GM21576 (cell line): Measurements from ENCODE around the gene THBS3.
"Not testable (repeated sequence)": the region's sequence is repeated elsewhere in the genome, so short reads cannot be mapped to it uniquely, and the experiment has no call there.

Experiments
- ATAC-seq: cut with Tn5 transposase; IDR thresholded peaks from one replicate; pipeline ENCODE4 v1.9.1; 2021; ENCODE audit warnings: mild to moderate bottlenecking, moderate library complexity; ENCODE audit not compliant: unreplicated experiment

Gene THBS3

DNA sequence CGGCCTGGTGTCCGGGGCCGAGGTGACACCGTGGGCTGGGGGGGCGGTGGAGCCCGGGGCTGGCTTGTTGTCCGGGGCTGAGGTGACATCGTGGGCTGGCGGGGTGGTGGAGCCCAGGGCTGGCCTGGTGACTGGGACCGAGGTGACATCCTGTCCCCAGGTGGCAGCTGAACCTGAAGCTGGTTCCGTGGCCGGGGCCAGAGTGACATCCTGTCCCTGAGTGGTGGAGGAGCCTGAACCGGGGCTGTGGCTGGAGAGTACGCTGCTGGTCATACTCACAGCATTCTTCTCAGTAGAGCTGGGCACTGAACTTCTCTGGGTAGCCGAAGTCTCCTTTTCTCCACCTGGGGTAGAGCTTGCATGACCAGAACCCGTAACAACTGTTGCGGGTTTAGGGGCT lies 15.8 kb downstream of the THBS3 start:
- no peak for ATAC-seq

DNA sequence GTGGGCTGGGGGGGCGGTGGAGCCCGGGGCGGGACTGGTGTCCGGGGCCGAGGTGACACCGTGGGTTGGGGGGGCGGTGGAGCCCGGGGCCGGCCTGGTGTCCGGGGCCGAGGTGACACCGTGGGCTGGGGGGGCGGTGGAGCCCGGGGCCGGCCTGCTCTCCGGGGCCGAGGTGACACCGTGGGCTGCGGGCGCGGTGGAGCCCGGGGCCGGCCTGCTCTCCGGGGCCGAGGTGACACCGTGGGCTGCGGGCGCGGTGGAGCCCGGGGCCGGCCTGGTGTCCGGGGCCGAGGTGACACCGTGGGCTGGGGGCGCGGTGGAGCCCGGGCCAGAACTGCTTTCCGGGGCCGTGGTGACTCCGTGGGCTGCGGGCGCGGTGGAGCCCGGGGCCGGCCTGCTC lies 17.8 kb downstream of the THBS3 start:
- not testable (repeated sequence) for ATAC-seq

DNA sequence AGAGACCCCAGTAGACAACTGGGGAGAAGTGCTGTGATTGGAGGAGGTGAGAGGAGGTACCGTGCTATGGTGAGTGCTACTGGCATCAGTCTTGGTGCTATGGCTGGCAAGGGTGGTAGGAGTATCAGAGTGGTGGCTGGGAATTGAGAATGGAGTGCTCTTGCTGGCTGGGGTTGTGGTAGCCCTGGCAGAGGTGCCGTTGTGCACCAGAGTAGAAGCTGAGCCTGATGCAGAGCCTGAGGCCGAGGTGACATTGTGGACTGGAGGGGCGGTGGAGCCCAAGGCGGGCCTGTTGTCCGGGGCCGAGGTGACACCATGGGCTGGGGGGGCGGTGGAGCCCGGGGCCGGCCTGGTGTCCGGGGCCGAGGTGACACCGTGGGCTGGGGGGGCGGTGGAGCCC lies 19.4 kb downstream of the THBS3 start:
- ATAC-seq: no peak

DNA sequence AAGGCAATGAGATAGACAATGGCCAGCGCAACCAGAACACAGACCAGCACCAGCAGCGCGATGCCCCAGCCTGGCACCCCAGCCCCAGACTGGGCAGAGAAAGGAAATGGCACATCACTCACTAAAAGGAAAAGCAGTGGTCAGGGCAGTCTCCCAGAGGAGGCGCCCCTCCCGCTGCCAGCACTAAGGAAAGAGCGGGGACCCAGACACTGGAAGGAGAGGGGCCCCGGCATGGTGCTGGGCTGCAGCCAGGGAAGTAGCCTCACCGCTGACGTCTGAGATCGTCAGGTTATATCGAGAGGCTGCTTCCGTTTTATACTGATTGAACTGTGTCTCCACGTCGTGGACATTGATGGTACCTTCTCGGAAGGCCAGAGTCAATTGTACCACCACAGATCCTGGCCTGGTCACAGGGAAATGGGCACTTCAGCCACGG lies 20.2 kb downstream of the THBS3 start:
- ATAC-seq: no peak

DNA sequence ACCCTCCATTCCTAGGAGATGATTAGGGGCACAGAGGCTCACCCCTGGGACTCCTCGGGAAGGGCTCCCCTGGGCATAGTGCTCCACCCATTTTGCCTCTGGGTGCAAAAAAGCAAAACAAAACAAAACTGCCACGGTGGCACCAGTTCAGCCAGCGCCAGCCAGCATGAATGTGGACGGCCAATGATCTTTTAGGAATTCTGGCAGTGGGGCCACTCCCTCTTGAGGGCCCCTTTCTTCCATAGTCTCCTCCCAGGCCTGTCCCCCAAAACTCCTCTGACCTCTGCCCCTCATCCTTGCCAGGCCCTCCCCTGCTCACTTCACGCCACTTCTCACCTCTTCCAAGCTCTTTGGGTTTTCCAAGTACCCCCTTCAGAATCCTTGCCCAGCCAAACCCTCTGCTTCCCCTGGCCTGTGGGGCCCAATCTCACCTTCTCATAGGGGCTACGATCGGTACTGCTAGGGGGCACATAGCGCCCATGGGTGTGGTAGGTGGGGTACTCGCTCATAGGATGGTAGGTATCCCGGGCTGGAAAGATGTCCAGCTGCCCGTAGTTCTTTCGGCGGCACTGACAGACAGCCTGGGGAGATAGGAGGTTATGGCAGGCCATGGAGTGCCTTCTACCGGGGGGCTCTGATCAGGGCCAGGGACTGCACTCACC lies 20.8 kb downstream of the THBS3 start:
- ATAC-seq: no peak

DNA sequence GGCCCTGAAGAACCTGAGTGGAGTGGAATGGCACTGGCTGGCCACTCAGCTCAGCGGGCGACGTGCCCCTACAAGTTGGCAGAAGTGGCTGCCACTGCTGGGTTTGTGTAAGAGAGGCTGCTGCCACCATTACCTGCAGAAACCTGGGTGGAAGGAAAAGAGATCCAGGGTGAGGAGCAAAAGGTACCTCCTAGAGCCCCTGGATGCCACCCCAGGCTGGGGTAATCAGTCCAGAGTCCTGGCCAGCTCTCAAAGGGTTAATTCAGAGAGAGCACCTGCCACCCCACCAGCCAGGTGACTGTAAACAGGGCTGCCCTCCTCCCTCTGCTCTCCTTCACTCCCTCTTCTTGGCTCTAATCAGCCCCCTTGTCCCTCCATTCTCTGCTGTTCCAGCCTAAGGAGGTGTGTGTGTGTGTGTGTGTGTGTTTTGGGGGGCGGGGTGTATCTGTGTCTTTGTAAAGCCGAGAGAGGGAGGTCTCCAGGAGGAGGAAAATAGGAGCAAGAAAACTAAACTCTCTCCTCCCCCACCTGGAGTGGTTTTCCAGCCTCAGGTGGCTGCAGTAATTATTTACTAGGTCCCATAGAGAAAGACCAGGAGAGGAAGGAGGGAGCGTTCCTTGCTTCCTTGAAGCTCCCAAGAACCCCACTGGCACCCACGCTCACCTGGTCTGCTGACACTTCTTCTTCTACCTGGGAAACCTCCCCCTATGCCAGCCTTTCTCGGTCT lies 21.5 kb downstream of the THBS3 start:
- no peak for ATAC-seq

DNA sequence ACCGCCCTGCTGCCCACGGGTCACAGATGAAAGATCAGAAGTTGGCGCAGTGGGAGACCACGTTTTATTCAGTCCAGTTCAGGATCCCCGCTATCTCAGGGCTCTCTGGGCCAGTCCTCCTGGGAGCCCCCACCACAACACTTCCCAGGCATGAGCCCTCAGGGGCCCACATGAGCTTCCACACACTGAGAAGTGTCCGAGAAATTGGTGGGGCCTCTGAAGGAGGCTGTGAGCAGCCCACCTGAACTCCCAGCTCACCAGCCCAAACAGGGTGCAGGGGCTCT lies 22.0 kb downstream of the THBS3 start:
- no peak for ATAC-seq

DNA sequence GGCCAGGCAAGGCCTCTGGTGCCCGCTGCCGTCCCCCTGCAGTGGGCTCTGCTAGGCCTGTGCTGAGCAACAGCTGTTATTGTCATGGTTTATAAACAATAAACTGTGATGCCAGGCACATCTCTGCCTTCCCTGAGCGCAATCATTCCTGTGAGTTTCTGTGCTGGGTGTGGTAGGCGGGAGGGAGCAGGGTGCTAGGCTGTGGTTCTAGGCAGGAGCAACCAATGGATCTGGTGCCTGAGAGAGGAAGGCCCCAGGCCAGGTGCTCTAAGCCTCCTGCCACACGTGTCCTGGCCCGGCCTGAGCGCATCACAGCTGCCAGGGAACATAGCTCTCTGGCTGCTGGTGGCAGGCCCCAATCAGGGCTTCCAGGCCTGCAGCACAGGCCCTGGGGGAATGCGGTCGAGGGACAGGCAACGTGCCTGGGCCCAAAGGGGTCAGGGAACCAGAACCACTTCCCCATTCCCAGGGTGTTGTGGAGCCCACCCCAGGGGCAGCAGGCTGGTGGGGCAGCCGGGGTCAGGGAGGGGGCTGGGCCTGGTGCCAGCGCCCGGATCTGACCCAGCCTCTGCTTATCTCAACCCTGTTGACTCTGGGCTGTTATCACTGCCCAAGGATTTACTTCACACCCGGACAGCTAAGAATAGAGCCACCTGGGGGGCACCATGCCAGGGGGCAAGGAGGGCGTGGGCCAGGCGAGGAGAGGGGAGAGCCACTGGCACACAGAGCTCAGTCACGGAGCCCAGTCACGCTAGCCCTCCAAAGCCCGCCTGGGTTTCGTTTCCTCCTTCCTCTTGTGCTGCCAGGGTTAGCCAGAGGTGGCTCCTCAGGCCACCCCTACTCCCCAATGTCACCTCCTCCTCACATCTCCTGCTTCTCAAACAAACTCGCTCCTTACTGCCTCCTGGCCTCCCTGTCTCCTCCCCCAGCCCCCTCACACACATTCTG lies 22.6 kb downstream of the THBS3 start:
- ATAC-seq: peak; percentile 89

DNA sequence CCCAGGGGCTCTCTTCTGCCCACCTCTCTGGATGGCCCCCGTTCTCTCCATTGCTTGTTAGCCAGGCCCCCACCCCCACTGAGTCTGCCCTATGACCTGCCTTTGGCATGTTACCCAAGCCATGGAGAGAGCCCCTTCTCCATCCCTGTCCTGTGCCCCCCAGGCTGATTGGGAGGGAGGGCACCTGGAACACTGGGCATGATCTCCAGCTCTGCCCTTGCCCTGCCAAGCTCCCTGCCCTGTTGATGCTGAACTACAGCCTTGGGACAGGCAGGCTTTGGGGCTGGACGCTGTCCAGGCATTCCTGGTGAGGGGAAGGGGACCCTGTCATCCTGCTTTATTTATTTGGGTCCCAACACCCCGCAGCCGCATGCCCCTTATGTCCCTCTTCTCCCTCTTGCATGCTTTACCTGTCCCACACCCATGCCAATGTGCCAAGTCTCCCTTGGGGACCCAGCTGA lies 23.3 kb downstream of the THBS3 start:
- ATAC-seq: no peak

DNA sequence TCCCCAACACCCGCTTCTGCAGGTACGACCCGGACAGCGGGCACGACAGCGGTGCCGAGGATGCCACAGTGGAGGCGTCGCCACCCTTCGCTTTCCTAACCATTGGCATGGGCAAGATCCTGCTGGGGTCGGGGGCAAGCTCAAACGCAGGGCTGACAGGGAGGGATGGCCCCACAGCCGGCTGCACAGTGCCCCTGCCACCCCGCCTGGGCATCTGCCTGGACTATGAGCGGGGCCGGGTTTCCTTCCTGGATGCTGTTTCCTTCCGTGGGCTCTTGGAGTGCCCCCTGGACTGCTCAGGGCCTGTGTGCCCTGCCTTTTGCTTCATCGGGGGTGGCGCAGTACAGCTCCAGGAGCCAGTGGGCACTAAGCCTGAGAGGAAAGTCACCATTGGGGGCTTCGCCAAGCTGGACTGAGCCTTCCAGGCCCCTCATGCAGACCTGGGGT lies 23.9 kb downstream of the THBS3 start:
- ATAC-seq: no peak

DNA sequence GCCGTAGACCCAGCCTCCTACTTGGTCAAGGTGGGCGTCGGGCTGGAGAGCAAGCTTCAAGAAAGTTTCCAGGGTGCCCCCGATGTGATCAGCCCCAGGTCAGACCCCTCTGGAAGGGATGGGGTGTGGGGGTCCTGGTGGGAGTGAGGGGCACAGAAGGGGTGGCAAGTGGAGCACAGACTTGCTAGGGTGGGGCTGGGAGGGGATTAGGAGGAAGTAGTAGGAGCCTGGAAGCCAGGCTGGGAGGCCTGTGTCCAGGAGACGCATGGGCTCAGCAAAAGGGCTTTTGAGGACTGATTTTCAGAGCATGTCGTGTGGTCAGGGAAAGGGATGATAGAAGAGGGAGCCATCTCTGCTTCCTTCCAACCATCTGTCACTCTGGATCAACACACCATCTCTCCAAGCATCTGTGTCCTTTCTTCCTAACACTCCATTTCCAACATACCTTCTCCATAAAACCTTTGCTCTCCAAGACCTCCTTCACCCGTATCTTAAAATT lies 25.6 kb downstream of the THBS3 start:
- ATAC-seq: no peak

DNA sequence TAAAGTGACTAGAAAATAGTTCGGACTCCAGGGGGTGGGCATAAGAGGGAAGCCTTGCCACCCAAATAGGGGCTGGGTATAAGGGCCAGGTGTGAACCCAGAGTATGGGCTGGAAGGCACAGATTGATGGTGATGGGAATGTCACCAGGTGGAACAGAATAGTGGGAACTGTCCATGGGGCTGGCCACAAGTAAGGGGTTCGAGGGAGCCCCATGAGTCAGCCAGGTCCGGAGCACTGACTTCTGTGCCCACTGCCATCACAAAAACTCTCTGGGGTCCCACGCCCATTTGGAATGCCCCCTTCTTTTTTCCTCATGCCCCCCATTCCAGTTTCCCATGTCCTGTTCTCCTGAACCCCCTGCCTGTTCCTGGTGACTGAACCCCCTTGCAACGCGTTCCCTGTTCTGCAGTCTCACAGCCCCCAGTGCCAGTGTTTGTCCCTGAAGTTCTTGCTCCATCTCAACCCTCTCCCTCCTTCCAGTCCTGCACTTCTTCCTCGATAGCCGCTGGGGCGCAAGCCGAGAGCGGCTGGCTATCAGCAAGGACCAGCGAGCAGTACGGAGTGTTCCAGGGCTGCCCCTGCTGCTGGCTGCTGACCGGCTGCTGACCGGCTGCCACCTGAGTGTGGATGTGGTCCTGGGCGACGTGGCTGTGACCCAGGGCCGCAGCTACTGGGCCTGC lies 26.2 kb downstream of the THBS3 start:
- ATAC-seq: no peak

DNA sequence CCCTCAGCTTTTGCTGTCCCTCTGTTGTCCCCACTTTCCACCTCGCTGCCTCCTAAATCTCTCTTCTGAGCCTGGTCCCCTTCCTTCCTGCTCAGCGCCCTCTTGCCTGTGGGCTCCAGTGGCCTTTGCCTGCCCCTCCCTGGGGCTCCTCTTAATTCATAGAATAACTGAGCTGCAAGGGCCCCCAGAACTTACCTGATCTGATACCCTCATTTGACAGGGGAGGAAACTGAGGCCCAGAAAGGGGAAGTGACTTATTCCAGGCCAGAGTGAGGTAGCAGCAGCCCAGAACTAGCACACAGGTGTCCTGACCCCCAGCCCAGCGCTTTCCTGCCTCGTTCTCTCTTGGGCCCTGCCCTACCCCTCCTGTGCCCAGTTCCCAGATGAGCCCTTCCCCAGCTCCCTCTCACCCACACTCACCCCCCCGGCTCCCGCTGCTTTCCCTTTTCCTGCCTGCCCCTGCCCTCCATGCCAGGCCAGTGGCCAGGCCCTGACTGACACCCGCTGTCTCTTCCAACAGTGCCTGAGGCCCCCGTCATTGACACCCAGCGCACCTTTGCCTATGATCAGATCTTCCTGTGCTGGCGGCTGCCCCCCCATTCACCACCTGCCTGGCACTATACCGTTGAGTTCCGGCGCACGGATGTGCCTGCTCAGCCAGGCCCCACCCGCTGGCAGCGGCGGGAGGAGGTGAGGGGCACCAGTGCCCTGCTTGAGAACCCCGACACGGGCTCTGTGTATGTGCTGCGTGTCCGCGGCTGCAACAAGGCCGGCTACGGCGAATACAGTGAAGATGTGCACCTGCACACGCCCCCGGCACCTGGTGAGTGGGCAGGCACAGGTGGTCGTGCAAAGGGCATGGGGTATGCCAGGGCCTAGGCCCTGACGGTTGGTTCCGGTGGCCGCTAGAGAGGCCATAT lies 28.3 kb downstream of the THBS3 start:
- ATAC-seq: no peak

DNA sequence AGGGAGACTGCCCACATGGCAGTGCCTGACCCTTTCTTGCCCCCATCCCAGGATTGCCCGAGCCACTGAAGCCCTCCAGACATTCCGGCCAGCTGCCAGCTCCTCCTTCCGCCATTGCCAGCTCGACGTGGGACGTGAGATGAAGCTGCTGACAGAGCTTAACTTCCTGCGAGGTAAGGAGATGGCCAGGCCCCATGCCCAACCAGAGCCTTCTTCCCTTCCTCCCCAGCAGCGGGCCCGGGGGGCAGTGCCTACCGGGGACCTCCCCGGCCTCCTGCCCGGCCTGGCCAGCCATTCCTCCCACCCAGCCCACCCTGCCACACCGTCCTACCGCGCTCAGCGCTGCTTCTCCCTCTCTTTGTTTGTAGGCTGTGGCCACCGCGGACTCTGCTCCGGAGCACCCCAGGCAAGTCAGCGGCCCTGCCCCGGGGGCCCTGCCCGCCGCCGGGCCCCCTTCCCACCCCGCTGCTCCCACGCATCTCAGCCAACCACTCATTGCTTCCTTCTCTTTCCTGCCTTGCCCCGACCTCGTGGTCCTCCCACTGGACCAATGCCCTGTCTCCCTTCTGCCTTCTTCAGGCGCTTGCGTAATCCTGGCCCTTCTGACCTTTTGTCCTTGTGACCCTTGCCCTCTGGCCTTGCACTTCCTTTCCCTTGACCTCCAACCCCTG lies 29.1 kb downstream of the THBS3 start:
- ATAC-seq: no peak

DNA sequence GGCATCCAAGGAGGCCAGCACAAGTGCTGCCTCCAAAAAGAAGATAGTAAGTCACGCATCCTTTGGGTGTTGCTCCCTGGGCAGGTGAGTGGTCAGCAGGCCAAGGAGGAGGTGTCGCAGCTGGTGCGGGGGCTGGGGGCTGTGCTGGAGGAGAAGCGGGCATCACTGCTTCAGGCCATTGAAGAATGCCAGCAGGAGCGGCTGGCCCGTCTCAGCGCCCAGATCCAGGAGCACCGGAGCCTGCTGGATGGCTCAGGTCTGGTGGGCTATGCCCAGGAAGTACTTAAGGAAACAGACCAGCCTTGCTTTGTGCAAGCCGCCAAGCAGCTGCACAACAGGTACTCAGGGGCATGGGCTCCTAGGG lies 29.8 kb downstream of the THBS3 start:
- no peak for ATAC-seq

DNA sequence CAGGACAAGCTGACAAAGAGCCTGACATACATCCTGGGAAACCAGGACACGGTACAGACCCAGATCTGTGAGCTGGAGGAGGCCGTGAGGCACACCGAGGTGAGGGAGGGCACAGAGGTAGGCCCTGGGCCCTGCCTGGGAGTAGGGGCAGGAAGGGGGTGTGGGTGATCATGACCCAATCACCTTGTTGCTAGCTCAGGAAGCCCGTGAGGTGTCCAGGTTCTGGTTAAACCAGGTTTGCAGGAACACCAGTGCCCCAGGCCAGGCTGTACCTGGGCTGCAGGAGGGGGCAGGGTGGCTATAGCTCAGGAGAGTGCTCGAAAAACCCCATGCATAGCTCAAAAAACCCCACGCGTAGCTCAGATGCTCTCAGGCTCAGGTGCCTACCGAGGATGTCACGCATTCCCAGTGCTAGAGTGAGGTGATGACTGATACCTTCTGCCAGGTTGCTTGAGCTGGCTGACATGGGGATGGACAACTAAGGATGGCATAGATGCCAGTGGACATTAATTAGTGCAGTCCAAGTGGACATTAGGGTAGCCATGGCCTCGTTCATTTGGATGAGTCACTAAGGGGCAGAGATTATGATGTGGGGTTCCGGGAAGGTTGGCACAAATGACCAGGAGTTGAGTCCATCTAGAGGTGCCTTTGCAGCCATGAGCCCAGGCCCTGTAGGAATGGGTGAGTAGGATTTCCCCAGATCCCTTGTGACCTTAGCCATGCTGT lies 30.3 kb downstream of the THBS3 start:
- no peak for ATAC-seq

DNA sequence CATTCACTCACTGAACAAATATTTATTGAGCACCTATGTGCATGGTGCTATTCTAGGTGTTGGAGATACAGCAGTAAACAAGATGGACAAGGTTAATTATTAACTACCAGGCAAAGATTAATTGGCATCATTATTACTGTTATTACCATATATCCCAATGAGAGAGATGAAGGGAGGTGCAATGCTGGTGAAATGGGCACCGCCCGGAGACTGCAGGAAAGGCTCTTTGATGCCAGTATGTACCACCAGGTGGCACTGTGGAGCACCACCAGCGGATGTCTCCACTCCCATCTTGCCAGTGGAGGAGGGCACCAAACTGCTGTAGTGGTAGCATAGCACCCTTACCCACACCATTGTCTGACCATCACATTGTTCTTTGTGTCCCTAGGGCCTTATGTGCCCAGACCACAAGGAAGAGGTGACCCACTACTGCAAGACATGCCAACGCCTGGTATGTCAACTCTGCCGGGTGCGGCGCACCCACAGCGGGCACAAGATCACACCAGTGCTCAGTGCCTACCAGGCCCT lies 31.1 kb downstream of the THBS3 start:
- ATAC-seq: no peak

DNA sequence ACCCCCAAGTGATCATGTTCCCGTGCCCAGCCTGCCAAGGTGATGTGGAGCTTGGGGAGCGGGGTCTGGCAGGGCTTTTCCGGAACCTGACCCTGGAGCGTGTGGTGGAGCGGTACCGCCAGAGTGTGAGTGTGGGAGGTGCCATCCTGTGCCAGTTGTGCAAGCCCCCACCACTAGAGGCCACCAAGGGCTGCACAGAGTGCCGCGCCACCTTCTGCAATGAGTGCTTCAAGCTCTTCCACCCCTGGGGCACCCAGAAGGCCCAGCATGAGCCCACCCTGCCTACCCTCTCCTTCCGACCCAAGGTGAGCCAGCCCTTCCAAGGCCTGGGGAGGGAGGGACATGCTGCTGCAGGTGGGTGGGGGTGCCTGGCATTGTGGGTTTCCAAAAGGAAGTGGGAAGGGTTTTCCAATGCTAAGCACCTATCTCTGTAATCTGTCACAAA lies 31.7 kb downstream of the THBS3 start:
- no peak for ATAC-seq
